Right atrium auricular region (tissue), 2 donors: Measurements from ENCODE around the gene SLC25A15. TPM values are rescaled to one million over a fixed set of nuclear protein-coding genes. Genes with fewer than 3 reads are reported as not detected.

Experiments used
- DNase-seq: peaks from one replicate; pipeline ENCODE4 v3.0.0-alpha.2; 2019; ENCODE audit warnings: low spot score
- H3K27ac ChIP-seq, 2 donors: fragments of 200-600 bp; sonication (generic); 1 replicate in 1 of 2; 2 replicates in 1 of 2; pipeline ENCODE4 v1.5.1; 2016 to 2019
- H3K27me3 ChIP-seq, 2 donors: fragments of 200-600 bp; sonication (generic); one replicate each; pipeline versions ENCODE4 v1.5.1 to v1.6.0; 2017 to 2019
- H3K36me3 ChIP-seq: fragments of 200-600 bp; sonication (generic); one replicate; pipeline ENCODE4 v1.5.1; 2016
- H3K4me1 ChIP-seq, 2 donors: fragments of 200-600 bp; sonication (generic); one replicate each; pipeline versions ENCODE4 v1.5.1 to v1.6.0; 2017 to 2019
- H3K4me3 ChIP-seq, 2 donors: fragments of 200-600 bp; sonication (generic); 1 replicate in 1 of 2; 2 replicates in 1 of 2; pipeline ENCODE4 v1.5.1; 2017 to 2019; ENCODE audit warnings: mild to moderate bottlenecking in 1 of 2, moderate library complexity in 1 of 2
- H3K9me3 ChIP-seq, 2 donors: fragments of 200-600 bp; sonication (generic); one replicate each; pipeline ENCODE4 v1.5.1; 2019
- CTCF ChIP-seq, 2 donors: fragments of 200-600 bp; sonication (generic); IDR thresholded peaks; one replicate each; pipeline ENCODE4 v1.5.1; 2019; ENCODE audit warnings: antibody characterized with exemption in 2 of 2
- total RNA-seq, 2 donors: library from RNA; depleted of rRNA; stranded (reverse); fragments of >200 nt; gene quantifications; one replicate each; pipeline ENCODE4 v1.1.0, GENCODE V29; 2016

Gene SLC25A15
- total RNA-seq, 2 donors from 2014 or later, result 5.9 to 6.0 TPM

GRCh38 chr13:40792284-40793051 is 3.1 kb downstream of the SLC25A15 start:
- no peak overlapping the region for H3K27ac ChIP-seq
- no peak for TF ChIP-seq CTCF (IDR thresholded peaks at IDR 0.05)

GRCh38 chr13:40793339-40793738 is 3.9 kb downstream of the SLC25A15 start:
- no peak for TF ChIP-seq CTCF (IDR thresholded peaks at IDR 0.05)
- DNase-seq, result peak; percentile 7

More at GRCh38 chr13:40792284-40793051, 3.1 kb downstream of the SLC25A15 start:
- H3K4me3 ChIP-seq, result no peak overlapping the region
- H3K27me3 ChIP-seq, result no peaks in the 10 kb centered on the region
- peak; percentile 43 for DNase-seq
- no peaks in the 10 kb centered on the region for H3K9me3 ChIP-seq
- peaks cover 0 to 6% of the 10 kb centered on the region in 2 donors for H3K4me1 ChIP-seq
- H3K36me3 ChIP-seq, result no peaks in the 10 kb centered on the region

GRCh38 chr13:40794414-40795368 is 5.3 kb downstream of the SLC25A15 start:
- DNase-seq, result no peak
- no peak for TF ChIP-seq CTCF (IDR thresholded peaks at IDR 0.05)
- peaks cover 0 to 6% of the 10 kb centered on the region in 2 donors for H3K4me1 ChIP-seq
- H3K4me3 ChIP-seq, result no peak overlapping the region
- H3K9me3 ChIP-seq, result no peaks in the 10 kb centered on the region
- H3K36me3 ChIP-seq, result peaks cover 13% of the 10 kb centered on the region
- H3K27ac ChIP-seq, result no peak overlapping the region
- H3K27me3 ChIP-seq, result no peaks in the 10 kb centered on the region

More at GRCh38 chr13:40793339-40793738, 3.9 kb downstream of the SLC25A15 start:
- Histone ChIP-seq H3K9me3 (no peaks in the 10 kb centered on the region), H3K4me3 (no peak overlapping the region), H3K27ac (no peak overlapping the region), H3K4me1 (peaks cover 0 to 6% of the 10 kb centered on the region in 2 donors), H3K36me3 (no peaks in the 10 kb centered on the region), H3K27me3 (no peaks in the 10 kb centered on the region)

GRCh38 chr13:40796649-40797048 is 7.2 kb downstream of the SLC25A15 start:
- no peaks in the 10 kb centered on the region for H3K27me3 ChIP-seq
- TF ChIP-seq CTCF (IDR thresholded peaks at IDR 0.05), result no peak
- no peaks in the 10 kb centered on the region for H3K9me3 ChIP-seq
- DNase-seq, result peak; percentile 16
- no peak overlapping the region for H3K4me3 ChIP-seq
- H3K36me3 ChIP-seq, result peaks cover 16% of the 10 kb centered on the region
- H3K27ac ChIP-seq, result no peak overlapping the region
- H3K4me1 ChIP-seq, result no peaks in the 10 kb centered on the region

GRCh38 chr13:40798380-40798779 is 9.0 kb downstream of the SLC25A15 start:
- H3K4me3 ChIP-seq, result no peak overlapping the region
- DNase-seq, result no peak
- H3K27ac ChIP-seq, result no peak overlapping the region
- H3K36me3 ChIP-seq, result peaks cover 16% of the 10 kb centered on the region
- no peaks in the 10 kb centered on the region for H3K27me3 ChIP-seq
- no peaks in the 10 kb centered on the region for H3K4me1 ChIP-seq
- H3K9me3 ChIP-seq, result no peaks in the 10 kb centered on the region
- TF ChIP-seq CTCF (IDR thresholded peaks at IDR 0.05), result no peak
